Measurements from ENCODE around the gene DHX32. TPM values are rescaled to one million over a fixed set of nuclear protein-coding genes. Genes with fewer than 3 reads are reported as not detected.
"Not testable (repeated sequence)": the region's sequence is repeated elsewhere in the genome, so short reads cannot be mapped to it uniquely, and the experiment has no call there.

Gene DHX32
- 10 to 100 TPM; 10.7 to 39.2 TPM for total RNA-seq

- H3K36me3 Mint-ChIP-seq, result peaks cover 20 to 44% of the 10 kb centered on the region in 2 donors
- DNase-seq (ENCODE audit: low spot score in 2 of 2), result no peak
- H3K27ac Mint-ChIP-seq, result no peak within 1 kb of the TSS
- H3K9me3 Mint-ChIP-seq, result peaks cover 0 to 2% of the 10 kb centered on the region in 2 donors
- ATAC-seq, result no peak
Measured at GRCh38 chr10:125881192-125881591, at the start of gene DHX32. DHX32 (minus strand) TSS chr10:125881292; CDS start chr10:125880824, 468 bp downstream.

- H3K9me3 Mint-ChIP-seq, result no peaks in the 10 kb centered on the region
- H3K36me3 Mint-ChIP-seq, result no peaks in the 10 kb centered on the region
- no peak overlapping the region for H3K27ac Mint-ChIP-seq
- no peak for ATAC-seq
- no peak for DNase-seq (ENCODE audit: low spot score in 2 of 2)
Measured at GRCh38 chr10:125929618-125930017, 48.5 kb upstream of the DHX32 start.

- Mint-ChIP-seq H3K9me3 (no peaks in the 10 kb centered on the region), H3K36me3 (no peaks in the 10 kb centered on the region), H3K27ac (no peak overlapping the region)
- ATAC-seq (no peak), DNase-seq (ENCODE audit: low spot score in 2 of 2) (no peak)
Measured at GRCh38 chr10:125928928-125929585, 48.0 kb upstream of the DHX32 start.

GRCh38 chr10:125927265-125927664 is 46.2 kb upstream of the DHX32 start:
- not testable (repeated sequence) for H3K9me3 Mint-ChIP-seq; ATAC-seq; DNase-seq (ENCODE audit: low spot score in 2 of 2); H3K27ac Mint-ChIP-seq; H3K36me3 Mint-ChIP-seq

GRCh38 chr10:125926247-125926646 is 45.2 kb upstream of the DHX32 start:
- no peak for ATAC-seq
- Mint-ChIP-seq H3K9me3 (no peaks in the 10 kb centered on the region), H3K27ac (no peak overlapping the region), H3K36me3 (no peaks in the 10 kb centered on the region)
- no peak for DNase-seq (ENCODE audit: low spot score in 2 of 2)

GRCh38 chr10:125925262-125925834 is 44.3 kb upstream of the DHX32 start:
- DNase-seq (ENCODE audit: low spot score in 2 of 2) (no peak), ATAC-seq (no peak)
- Mint-ChIP-seq H3K27ac (no peak overlapping the region), H3K36me3 (no peaks in the 10 kb centered on the region), H3K9me3 (no peaks in the 10 kb centered on the region)

GRCh38 chr10:125921643-125922306 is 40.7 kb upstream of the DHX32 start:
- H3K27ac Mint-ChIP-seq, result peak overlapping the region in 1 of 2 donors; percentile 48
- not testable (repeated sequence) for H3K9me3 Mint-ChIP-seq; ATAC-seq; H3K36me3 Mint-ChIP-seq; DNase-seq (ENCODE audit: low spot score in 2 of 2)

GRCh38 chr10:125917704-125918361 is 36.7 kb upstream of the DHX32 start:
- H3K36me3 Mint-ChIP-seq; H3K9me3 Mint-ChIP-seq; DNase-seq (ENCODE audit: low spot score in 2 of 2); ATAC-seq; H3K27ac Mint-ChIP-seq: not testable (repeated sequence)

- ATAC-seq, result no peak
- Mint-ChIP-seq H3K36me3 (no peaks in the 10 kb centered on the region), H3K9me3 (peaks cover 0 to 4% of the 10 kb centered on the region in 2 donors), H3K27ac (no peak overlapping the region)
- no peak for DNase-seq (ENCODE audit: low spot score in 2 of 2)
Measured at GRCh38 chr10:125916977-125917376, 35.9 kb upstream of the DHX32 start.

- not testable (repeated sequence) for H3K36me3 Mint-ChIP-seq; H3K27ac Mint-ChIP-seq; ATAC-seq; DNase-seq (ENCODE audit: low spot score in 2 of 2); H3K9me3 Mint-ChIP-seq
Measured at GRCh38 chr10:125913277-125913676, 32.2 kb upstream of the DHX32 start.

GRCh38 chr10:125911990-125912389 is 30.9 kb upstream of the DHX32 start:
- DNase-seq (ENCODE audit: low spot score in 2 of 2) (no peak), ATAC-seq (no peak)
- no peaks in the 10 kb centered on the region for H3K36me3 Mint-ChIP-seq
- H3K9me3 Mint-ChIP-seq, result peaks cover 0 to 5% of the 10 kb centered on the region in 2 donors
- H3K27ac Mint-ChIP-seq, result no peak overlapping the region

- Mint-ChIP-seq H3K36me3 (no peaks in the 10 kb centered on the region), H3K9me3 (peaks cover 0 to 5% of the 10 kb centered on the region in 2 donors), H3K27ac (no peak overlapping the region)
- ATAC-seq, result no peak
- no peak for DNase-seq (ENCODE audit: low spot score in 2 of 2)
Measured at GRCh38 chr10:125911145-125911544, 30.1 kb upstream of the DHX32 start.

GRCh38 chr10:125909491-125909890 is 28.4 kb upstream of the DHX32 start:
- not testable (repeated sequence) for ATAC-seq; H3K36me3 Mint-ChIP-seq; DNase-seq (ENCODE audit: low spot score in 2 of 2); H3K27ac Mint-ChIP-seq
- peaks cover 3 to 12% of the 10 kb centered on the region in 2 donors for H3K9me3 Mint-ChIP-seq

- H3K27ac Mint-ChIP-seq; DNase-seq (ENCODE audit: low spot score in 2 of 2); ATAC-seq; H3K36me3 Mint-ChIP-seq: not testable (repeated sequence)
- H3K9me3 Mint-ChIP-seq, result peaks cover 3 to 12% of the 10 kb centered on the region in 2 donors
Measured at GRCh38 chr10:125908813-125909212, 27.7 kb upstream of the DHX32 start.

GRCh38 chr10:125907598-125907997 is 26.5 kb upstream of the DHX32 start:
- not testable (repeated sequence) for ATAC-seq; DNase-seq (ENCODE audit: low spot score in 2 of 2); H3K27ac Mint-ChIP-seq; H3K36me3 Mint-ChIP-seq
- H3K9me3 Mint-ChIP-seq, result peaks cover 3 to 12% of the 10 kb centered on the region in 2 donors

- H3K36me3 Mint-ChIP-seq; ATAC-seq; DNase-seq (ENCODE audit: low spot score in 2 of 2); H3K27ac Mint-ChIP-seq: not testable (repeated sequence)
- peaks cover 3 to 12% of the 10 kb centered on the region in 2 donors for H3K9me3 Mint-ChIP-seq
Measured at GRCh38 chr10:125905069-125905994, 24.2 kb upstream of the DHX32 start.
